ENCODE data around the gene FBLN1. TPM values are rescaled to one million over a fixed set of nuclear protein-coding genes. Genes with fewer than 3 reads are reported as not detected.

The FBLN1 gene
- total RNA-seq, 1 donor from 2014 or later: 186 TPM

- no peak overlapping the region for H3K27ac Mint-ChIP-seq (ENCODE audit: unreplicated experiment)
- H3K4me1 Mint-ChIP-seq (ENCODE audit: low read depth): peaks cover 68% of the 10 kb centered on the region
- no peaks in the 10 kb centered on the region for H3K27me3 Mint-ChIP-seq (ENCODE audit: low read depth)
- H3K4me3 Mint-ChIP-seq (ENCODE audit: unreplicated experiment): no peak overlapping the region
- TF ChIP-seq, protein P1, sequence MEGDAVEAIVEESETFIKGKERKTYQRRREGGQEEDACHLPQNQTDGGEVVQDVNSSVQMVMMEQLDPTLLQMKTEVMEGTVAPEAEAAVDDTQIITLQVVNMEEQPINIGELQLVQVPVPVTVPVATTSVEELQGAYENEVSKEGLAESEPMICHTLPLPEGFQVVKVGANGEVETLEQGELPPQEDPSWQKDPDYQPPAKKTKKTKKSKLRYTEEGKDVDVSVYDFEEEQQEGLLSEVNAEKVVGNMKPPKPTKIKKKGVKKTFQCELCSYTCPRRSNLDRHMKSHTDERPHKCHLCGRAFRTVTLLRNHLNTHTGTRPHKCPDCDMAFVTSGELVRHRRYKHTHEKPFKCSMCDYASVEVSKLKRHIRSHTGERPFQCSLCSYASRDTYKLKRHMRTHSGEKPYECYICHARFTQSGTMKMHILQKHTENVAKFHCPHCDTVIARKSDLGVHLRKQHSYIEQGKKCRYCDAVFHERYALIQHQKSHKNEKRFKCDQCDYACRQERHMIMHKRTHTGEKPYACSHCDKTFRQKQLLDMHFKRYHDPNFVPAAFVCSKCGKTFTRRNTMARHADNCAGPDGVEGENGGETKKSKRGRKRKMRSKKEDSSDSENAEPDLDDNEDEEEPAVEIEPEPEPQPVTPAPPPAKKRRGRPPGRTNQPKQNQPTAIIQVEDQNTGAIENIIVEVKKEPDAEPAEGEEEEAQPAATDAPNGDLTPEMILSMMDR (IDR thresholded peaks at IDR 0.05): no peak
- peaks cover 14% of the 10 kb centered on the region for H3K9me3 Mint-ChIP-seq (ENCODE audit: low read depth)
- H3K36me3 Mint-ChIP-seq (ENCODE audit: low read depth): peaks cover 4% of the 10 kb centered on the region
- peak; percentile 81 for DNase-seq (ENCODE audit: low spot score)
Observed at GRCh38 chr22:45470871-45471270, 31.8 kb upstream of the FBLN1 start.

DNA sequence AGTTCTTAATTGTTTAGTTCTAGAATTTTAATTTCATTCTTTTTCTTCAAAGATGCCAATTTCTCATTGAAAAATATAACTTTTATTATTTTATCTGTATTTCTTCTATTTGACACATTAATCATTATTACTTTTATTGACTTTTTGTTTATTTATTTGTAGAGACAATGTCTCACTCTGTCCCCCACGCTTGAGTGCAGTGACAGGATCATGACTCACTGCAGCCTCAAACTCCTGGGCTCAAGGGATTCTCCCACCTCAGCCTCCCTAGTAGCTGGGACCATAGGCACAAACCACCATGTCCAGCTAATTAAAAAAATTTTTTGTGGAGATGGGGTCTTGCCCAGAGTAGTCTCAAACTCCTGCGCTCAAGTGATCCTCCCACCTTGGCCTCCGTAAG is 30.3 kb upstream of the FBLN1 start:
- TF ChIP-seq, protein P1 (IDR thresholded peaks at IDR 0.05): no peak
- Mint-ChIP-seq H3K4me1 (ENCODE audit: low read depth) (peaks cover 79% of the 10 kb centered on the region), H3K9me3 (ENCODE audit: low read depth) (peaks cover 7% of the 10 kb centered on the region), H3K27ac (ENCODE audit: unreplicated experiment) (no peak overlapping the region), H3K36me3 (ENCODE audit: low read depth) (no peaks in the 10 kb centered on the region), H3K27me3 (ENCODE audit: low read depth) (no peaks in the 10 kb centered on the region), H3K4me3 (ENCODE audit: unreplicated experiment) (no peak overlapping the region)
- DNase-seq (ENCODE audit: low spot score): peak; percentile 0

DNA sequence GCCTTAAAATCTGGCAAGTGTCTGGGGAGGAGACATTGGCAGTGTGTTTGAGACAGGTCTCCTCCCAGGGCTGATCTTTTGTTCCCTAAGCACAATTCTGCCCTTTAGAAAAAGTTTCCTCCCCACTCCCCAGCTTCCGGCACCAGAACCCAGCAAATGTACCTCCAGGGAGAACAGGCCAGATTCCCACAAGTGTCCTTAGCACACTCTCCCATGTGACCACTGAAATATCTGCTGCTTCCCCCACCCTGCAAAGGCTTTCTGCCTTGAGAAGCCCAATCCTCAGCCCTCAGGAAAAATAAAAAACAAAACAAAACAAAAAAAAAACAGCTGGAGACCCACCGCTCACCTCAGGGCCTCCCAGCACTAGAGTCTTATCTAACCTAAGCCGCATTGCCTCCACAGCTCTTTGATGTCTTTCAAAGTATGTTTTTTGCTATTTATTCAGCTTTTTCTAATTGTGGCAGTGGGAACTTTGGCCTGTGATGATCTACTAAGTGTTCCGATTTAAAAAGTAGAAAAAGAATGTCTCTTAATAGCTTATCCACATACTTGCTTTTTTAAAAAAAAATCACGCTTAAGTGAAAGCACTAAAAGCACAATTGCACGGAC is 29.0 kb upstream of the FBLN1 start:
- no peaks in the 10 kb centered on the region for H3K36me3 Mint-ChIP-seq (ENCODE audit: low read depth)
- H3K27me3 Mint-ChIP-seq (ENCODE audit: low read depth): no peaks in the 10 kb centered on the region
- TF ChIP-seq, protein P1 (IDR thresholded peaks at IDR 0.05): no peak
- peaks cover 87% of the 10 kb centered on the region for H3K4me1 Mint-ChIP-seq (ENCODE audit: low read depth)
- H3K9me3 Mint-ChIP-seq (ENCODE audit: low read depth): no peaks in the 10 kb centered on the region
- peak overlapping the region; percentile 82 for H3K27ac Mint-ChIP-seq (ENCODE audit: unreplicated experiment)
- peak; percentile 2 for DNase-seq (ENCODE audit: low spot score)
- H3K4me3 Mint-ChIP-seq (ENCODE audit: unreplicated experiment): no peak overlapping the region

- peaks cover 73% of the 10 kb centered on the region for H3K4me1 Mint-ChIP-seq (ENCODE audit: low read depth)
- TF ChIP-seq, protein P1 (IDR thresholded peaks at IDR 0.05): no peak
- no peak for DNase-seq (ENCODE audit: low spot score)
- no peaks in the 10 kb centered on the region for H3K36me3 Mint-ChIP-seq (ENCODE audit: low read depth)
- H3K27me3 Mint-ChIP-seq (ENCODE audit: low read depth): no peaks in the 10 kb centered on the region
- no peak overlapping the region for H3K4me3 Mint-ChIP-seq (ENCODE audit: unreplicated experiment)
- no peaks in the 10 kb centered on the region for H3K9me3 Mint-ChIP-seq (ENCODE audit: low read depth)
- no peak overlapping the region for H3K27ac Mint-ChIP-seq (ENCODE audit: unreplicated experiment)
Observed at GRCh38 chr22:45475063-45475747, 27.5 kb upstream of the FBLN1 start.

DNA sequence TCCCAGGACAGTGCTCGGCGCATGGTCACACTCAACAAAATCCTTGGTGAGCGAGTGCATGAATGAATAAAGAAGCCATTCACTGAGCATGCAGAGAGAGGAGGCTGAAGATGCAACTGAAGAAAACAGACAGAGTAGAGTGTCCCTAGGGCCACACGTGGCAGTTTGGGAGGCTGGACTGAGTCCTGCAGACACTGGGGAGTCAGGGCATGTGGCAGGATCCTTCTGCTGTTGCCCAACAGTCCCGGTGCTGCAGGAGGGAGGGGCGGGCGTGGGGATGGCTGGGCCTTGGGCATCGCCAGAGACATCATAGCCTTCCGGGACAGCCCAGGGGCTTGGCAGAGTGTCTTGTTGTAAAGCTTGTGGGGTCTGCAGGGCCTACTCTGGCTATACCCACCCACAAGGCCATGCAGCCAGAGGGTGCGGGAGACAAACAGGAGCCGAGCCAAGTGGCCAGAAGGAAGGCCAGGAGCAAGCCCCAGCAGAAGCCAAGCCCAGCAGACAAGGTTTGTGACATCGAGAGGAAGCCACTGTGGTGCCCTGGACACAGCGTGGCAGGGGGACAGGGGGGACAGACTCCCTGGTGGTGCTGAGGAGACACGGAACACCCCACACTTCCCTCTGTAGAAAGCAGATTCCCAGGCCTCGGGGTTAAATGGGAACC is 26.7 kb upstream of the FBLN1 start:
- DNase-seq (ENCODE audit: low spot score): peak; percentile 37

More for the DNA sequence above, 26.7 kb upstream of the FBLN1 start:
- H3K36me3 Mint-ChIP-seq (ENCODE audit: low read depth): no peaks in the 10 kb centered on the region
- H3K27ac Mint-ChIP-seq (ENCODE audit: unreplicated experiment): no peak overlapping the region
- TF ChIP-seq, protein P1 (IDR thresholded peaks at IDR 0.05): no peak
- no peaks in the 10 kb centered on the region for H3K27me3 Mint-ChIP-seq (ENCODE audit: low read depth)
- H3K9me3 Mint-ChIP-seq (ENCODE audit: low read depth): no peaks in the 10 kb centered on the region
- H3K4me1 Mint-ChIP-seq (ENCODE audit: low read depth): peaks cover 74% of the 10 kb centered on the region
- H3K4me3 Mint-ChIP-seq (ENCODE audit: unreplicated experiment): no peak overlapping the region

Data from chondrocyte (in vitro differentiated cells).